SHP77 treated with DMSO at 0.1 percent for 48 hours (cell line): ENCODE data around the gene TTC8.

Source experiments
- DNase-seq: peaks from one replicate; lab custom pipeline; 2025; lab: John Stamatoyannopoulos, UW

TTC8 gene

DNA sequence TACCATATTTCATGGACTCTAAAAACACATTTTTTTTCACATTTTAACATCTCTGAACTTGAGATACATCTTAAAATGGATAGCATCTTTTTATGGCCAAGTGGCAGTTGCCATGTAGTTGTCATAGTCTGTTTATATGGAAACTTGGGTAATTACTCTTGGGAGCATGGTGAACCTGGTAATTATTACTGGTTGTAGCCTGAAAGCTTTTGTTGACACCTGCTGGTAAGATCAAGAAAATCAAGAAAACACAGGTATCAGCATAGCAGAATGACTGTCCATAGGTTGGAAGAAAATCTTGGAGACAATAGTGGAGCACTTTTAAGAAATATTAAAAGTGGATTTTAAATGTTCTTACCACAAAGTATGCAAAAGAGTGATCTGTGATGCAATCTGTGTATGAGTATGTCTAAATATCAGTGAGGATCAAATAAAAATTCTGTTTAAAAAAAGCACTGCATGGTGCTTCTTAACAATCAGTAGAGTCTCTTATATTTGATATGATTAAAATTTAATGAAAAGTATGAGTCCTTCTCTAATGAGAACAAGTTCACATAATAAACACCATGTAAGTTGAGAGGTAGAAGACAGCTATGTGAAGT is 44.2 kb downstream of the TTC8 start:
- no peak for DNase-seq

DNA sequence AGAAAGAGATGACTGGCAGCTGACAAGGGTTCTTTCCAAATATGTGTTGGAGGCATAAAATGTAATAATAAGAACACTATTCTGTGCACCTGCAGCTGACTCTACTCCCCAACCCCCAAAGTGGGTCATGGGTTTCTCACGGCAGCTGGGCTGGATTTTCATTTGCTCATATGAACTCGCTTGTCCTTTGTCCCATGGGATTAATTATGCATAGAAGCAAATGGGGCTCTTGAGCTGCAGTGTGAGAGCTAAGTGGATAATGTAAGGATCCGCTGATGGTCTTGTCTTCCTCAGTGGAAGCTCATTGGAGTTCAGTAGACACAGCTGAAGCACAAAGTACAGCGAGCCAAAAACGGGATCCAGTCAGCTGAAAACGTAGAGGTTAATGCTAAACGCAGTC is 46.3 kb downstream of the TTC8 start:
- DNase-seq = no peak

DNA sequence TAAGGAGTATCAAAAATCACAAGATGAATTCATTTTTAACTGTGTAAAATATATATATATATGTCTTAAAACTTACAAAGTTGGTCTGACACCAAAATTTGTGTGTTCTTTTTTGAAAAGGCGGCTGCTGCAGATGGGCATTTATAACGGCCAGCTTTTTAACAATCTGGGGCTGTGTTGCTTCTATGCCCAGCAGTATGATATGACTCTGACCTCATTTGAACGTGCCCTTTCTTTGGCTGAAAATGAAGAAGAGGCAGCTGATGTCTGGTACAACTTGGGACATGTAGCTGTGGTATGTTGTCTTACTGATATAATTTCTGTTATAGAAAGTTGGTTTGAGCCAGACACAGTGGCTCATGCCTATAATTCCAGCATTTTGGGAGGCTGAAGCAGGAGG is 47.0 kb downstream of the TTC8 start:
- no peak for DNase-seq

DNA sequence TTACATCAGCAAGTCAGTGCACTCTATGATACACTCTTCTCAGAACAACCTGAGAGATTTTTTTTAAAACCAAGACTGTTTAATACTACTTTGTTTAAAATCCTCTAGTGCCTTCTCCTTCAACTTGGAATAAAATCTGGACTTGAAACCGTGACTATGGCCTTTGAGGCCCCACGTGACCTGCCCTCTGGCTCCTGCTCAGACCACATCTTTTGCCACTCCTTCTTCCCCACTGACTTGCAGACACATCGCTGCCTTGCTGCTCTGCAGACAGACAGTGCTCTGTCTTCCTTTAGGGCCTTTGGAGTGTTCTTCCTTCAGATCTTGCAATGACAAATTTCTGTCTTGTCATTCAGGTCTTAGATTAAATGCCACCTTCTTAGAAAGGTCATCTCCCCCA is 48.5 kb downstream of the TTC8 start:
- no peak for DNase-seq

DNA sequence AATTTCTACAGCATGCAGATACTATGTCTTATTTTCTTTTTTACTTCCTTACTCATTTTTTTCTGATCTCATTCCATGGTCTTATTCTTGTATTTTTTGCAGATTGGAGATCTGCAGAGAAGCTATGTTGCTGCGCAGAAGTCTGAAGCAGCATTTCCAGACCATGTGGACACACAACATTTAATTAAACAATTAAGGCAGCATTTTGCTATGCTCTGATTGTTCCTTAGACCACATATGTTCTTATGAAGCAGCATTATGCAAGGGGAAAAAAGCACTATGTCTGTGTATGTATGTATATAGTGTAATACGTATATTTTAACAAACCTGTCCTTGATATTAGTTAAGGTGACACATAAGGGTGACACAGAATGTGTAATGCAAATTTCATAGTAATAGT is 52.7 kb downstream of the TTC8 start:
- no peak for DNase-seq

DNA sequence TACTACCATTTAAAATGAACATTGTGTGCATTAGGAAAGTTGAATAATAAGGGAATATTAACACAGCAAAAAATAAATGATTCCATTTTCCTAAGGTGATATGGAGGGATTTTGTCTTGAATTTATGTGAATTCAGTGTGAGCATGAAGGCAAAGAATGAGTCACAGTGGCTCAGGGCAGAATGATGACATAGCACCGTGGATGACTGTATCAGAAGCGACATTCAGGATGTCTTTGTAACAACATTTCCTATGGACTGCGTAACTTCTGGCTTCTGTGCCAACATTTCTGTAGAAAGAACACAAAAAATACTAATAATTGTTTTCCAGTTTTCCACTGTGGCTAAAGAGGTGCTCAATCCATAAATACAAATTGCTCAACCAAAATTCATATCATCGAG is 54.6 kb downstream of the TTC8 start:
- DNase-seq = no peak

DNA sequence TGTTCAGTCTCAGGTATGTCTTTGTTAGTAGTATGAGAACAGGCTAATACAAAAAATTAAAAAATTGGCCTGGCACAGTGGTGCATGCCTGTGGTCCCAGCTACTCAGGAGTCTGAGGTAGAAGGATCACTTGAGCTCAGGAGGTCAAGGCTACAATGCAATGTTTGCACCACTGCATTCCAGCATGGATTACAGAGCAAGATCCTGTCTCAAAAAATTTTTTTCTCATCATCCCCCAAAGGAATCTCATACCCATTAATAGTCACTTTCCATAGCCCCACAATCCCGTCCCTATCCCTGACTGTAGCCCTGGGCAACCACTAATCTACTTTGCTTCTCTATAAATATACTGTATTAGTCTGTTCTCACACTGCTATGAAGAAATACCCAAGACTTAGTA is 57.8 kb downstream of the TTC8 start:
- no peak for DNase-seq

DNA sequence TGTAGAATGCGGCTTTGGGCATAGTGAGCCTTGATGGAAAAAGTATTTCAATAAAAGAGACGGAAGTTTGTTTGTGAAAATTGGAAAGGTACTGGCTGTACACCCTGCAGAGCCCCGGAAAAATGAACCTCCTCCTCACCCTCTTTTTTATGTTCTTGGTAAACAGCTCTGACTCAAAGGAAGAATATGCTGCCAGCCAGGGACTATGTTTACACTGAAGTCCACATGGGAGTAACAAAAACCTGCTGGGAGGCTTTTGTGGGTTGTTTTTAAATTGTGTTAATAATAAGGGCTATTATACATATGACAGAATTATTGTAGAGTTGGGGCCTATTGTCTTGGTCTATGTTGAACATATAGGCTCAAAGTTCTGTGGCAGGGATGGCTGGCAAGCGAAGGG is 70.7 kb downstream of the TTC8 start:
- no peak for DNase-seq

DNA sequence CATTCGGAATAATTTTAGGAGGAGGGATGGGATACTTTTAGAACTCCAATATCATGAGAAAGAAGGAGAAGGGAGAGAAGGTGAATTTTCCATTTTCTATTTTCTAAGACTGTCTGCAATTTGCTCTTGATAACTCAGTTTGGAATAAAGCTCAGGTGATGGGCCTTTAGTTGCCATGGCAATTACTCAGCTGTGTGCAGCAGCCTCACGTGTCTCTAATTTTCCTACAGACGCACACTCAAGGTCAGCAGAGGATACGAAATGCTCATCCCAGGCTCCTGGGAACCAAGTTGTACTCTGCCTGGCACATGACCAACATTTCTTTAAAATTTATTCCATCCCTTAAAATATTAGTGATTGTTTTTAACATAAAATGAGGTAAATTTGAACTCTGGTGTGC is 76.7 kb downstream of the TTC8 start:
- no peak for DNase-seq

DNA sequence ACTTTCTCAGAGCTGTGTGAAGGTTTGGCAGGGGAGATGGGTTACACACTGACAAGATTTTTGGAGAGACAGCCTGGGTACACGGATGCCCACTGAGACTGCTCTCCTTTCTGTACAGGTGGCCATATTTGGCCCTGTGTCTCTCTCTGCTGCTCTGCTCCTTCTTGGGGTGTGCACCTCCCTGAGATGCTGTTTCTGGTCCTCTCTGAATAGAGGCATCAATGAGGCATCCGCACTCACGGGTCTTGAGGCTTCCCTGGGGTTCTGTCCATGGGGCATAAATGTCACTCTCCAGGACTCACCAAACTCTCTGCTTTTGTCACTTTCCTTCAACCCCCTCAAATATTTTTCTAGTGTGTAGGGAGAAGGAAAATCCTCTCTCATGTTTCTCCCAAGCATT is 77.5 kb downstream of the TTC8 start:
- no peak for DNase-seq

DNA sequence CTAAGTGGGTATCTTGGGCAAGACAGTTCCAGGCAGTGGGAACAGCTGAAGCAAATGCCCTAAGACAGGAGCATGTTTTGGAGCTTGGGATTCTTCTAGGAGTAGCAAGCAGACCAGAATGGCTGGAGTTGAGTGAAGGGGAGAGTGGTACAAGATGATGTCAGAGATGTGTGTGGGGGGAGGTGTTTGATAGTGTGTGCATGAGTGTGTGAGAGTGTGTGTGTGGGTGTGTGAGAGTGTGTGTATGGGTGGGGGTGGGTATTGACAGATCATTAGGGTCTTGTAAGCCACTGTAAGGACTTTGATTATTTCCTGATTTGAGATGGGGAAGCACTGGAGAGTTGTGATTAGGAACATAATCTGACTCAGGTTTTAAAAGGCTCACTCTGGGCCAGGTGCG is 78.4 kb downstream of the TTC8 start:
- no peak for DNase-seq

DNA sequence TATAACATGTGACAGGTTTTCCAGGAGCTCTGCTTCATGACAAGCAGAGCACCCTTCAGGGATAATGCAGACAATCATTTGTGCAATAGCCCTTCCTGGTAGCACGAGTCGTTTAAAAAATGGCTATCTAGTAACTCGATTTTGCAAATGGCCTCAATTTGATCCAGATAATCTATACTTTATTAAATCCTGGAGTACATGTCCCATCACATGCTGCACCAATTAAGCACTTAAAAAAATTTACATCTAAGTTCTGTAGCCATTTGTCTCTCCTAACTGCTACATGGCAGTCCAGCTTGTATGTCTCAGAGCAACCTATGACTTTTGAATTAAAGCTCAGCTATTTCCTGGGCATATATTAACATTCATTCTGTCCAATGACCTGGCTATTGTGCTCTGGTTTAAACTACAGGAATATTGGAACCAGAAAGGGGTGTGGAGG is 79.8 kb downstream of the TTC8 start:
- no peak for DNase-seq

DNA sequence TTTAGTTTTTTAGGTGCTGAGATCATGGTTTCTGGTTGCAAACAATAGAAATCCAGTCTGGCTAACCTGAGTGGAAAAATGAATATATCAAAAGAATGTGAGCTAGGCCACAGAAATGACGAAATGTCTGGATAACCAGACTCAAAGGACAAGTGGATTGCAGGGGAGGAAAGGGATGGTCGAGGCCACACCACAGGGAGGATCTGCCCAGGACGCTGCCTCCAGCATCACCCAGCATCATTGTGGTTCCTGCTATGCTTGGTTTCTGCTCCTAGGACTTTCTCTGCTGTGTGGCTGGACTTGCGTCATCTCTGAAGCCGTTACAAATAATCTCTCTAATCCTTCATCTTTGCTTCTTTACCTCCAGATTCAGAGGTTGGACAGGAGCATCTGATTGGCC is 80.4 kb downstream of the TTC8 start:
- DNase-seq = no peak

DNA sequence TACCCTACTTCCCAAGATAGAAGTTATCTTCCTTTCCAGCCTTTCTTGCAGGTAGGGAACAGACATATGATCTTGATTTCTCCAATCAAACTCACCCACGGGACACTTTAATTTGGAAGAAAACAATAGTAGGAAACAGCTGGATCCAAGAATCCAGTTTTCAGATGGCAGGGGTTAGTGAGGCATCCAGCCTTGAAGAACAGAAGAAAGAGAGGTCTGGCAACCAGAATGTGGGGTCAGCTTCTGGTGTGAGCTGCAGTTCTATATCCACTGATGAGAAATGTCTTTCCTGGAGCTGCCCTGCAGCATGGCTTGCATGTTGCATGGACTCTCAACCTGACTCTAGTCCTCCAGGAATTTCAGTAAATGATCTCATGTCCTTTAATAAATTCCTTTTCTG is 83.8 kb downstream of the TTC8 start:
- DNase-seq = no peak

DNA sequence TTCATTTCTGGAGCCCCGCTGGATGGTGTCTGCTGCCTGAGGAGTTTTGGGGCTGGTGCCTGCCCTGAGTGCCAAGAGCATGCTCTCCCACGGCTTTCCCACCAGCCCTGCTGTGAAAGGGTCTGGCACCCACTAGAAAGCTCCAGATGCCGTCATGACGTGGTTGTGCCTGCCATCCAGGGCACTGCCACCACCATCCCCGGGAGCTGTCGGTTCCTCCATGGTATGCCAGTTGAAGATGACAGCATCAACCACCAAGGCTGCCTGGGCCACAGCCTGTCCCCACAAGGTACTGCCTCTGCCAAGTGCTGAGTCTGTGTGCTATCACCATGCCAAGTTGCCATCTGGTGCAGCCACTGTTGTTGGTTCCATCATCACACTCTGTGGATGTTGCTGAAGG is 85.9 kb downstream of the TTC8 start:
- no peak for DNase-seq

DNA sequence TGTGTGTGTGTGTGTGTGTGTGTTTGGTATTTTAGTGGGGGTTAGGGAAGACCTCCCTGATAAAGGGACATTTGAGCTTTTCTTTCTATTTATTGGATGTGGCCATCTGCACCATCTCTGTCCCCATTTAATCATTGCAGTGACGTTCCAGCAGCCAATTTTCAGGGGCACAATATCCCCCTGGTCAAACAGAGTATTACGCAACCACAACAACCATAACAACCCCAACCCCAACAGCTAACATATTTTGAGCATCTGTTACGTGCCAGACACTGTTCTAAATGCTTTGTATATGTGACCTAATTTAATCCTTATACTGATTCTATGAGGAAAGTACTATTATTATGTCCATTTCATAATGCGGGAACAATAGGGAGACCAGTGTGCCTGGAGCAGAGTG is 87.4 kb downstream of the TTC8 start:
- no peak for DNase-seq

DNA sequence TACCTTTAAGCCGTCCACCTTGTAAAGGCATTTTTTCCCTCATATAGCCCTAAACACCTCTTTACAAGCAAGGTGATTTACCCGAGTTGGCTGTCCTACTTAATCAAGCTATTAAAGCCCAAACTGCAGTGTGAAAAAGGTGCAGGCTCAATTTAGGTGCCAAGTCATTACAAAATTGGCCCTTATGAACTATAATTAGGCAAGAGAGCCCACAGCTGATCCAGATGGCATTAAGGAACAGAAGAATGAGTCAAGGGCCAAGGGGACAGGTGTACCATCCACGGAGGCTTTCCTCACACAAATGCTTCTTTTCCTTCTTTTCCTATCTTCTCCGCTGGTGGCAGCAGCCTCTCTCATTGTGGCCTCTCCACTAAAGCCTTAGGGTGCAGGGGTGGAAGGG is 90.5 kb downstream of the TTC8 start:
- no peak for DNase-seq

DNA sequence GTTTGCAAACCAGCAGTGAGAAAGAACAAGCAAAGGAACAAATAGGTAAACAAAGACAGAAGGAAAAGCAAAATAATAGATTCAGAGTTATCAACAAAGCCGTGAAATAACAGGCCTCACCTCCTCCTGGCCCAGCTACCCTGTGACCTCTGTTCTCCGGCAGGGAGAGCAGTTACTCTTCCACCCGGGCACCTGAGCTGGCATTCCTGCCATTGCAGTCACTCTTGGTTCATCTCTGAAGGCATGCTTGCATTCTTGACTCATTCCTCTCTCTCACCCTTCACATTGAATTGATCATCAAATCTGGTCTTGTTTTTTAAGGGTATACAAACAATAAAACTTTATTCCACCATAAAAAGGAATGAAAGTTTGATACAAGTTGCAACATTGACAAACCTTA is 95.1 kb downstream of the TTC8 start:
- DNase-seq = no peak
